ENCODE measurements around the gene DIPK1C. TPM values are rescaled to one million over a fixed set of nuclear protein-coding genes. Genes with fewer than 3 reads are reported as not detected.
A peak's percentile ranks its signal among the peaks of the same experiment; 100 is the strongest.

The DIPK1C gene
- total RNA-seq, 1 donor from 2014 or later, result not detected

DNA sequence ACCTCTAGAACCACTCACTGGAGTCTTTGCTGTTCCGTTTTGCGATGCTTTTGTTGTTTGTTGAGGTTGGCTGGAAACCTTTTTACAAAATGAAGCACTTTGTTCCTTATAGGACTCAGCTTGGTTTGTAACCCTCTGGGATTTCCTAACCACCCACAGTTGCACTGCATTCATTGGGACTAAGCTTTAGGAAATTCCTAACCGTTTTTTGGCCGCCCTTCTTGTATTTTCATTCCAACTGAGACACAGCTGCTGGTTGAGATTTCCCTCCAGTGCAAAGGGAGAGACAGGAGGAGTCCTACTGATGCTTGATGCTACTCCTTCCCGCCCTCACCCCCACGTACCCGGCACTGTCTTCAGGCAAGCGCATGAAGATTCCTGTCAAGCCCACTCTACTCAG is 6.1 kb upstream of the DIPK1C start:
- no peaks in the 10 kb centered on the region for H4K20me1 ChIP-seq (ENCODE audit: insufficient read depth, low read length)
- H2AFZ ChIP-seq (ENCODE audit: low read depth, low read length), result no peak overlapping the region
- H3K36me3 ChIP-seq (ENCODE audit: insufficient read depth, low read length), result no peaks in the 10 kb centered on the region
- H3K79me2 ChIP-seq (ENCODE audit: insufficient read depth, low read length), result no peaks in the 10 kb centered on the region
- Mint-ChIP-seq H3K4me3 (ENCODE audit: unreplicated experiment) (no peak overlapping the region), H3K27ac (ENCODE audit: unreplicated experiment) (no peak overlapping the region), H3K9me3 (ENCODE audit: unreplicated experiment) (peaks cover 4% of the 10 kb centered on the region), H3K4me1 (ENCODE audit: low read depth, unreplicated experiment) (no peaks in the 10 kb centered on the region), H3K36me3 (ENCODE audit: low read depth, unreplicated experiment) (no peaks in the 10 kb centered on the region), H3K27me3 (ENCODE audit: low read depth, unreplicated experiment) (peaks cover 29% of the 10 kb centered on the region)
- no peak for FAIRE-seq
- H3K9me3 ChIP-seq (ENCODE audit: insufficient read depth, low read depth, low read length), result no peaks in the 10 kb centered on the region
- peaks cover 1% of the 10 kb centered on the region for H3K4me1 ChIP-seq (ENCODE audit: insufficient read depth, low read length)
- peaks cover 13% of the 10 kb centered on the region for H3K27me3 ChIP-seq (ENCODE audit: insufficient read depth, low read length)
- TF ChIP-seq, protein P1, sequence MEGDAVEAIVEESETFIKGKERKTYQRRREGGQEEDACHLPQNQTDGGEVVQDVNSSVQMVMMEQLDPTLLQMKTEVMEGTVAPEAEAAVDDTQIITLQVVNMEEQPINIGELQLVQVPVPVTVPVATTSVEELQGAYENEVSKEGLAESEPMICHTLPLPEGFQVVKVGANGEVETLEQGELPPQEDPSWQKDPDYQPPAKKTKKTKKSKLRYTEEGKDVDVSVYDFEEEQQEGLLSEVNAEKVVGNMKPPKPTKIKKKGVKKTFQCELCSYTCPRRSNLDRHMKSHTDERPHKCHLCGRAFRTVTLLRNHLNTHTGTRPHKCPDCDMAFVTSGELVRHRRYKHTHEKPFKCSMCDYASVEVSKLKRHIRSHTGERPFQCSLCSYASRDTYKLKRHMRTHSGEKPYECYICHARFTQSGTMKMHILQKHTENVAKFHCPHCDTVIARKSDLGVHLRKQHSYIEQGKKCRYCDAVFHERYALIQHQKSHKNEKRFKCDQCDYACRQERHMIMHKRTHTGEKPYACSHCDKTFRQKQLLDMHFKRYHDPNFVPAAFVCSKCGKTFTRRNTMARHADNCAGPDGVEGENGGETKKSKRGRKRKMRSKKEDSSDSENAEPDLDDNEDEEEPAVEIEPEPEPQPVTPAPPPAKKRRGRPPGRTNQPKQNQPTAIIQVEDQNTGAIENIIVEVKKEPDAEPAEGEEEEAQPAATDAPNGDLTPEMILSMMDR (IDR thresholded peaks at IDR 0.05; ENCODE audit: insufficient read depth, low read depth, low read length), result no peak
- no peak for TF ChIP-seq EZH2 (IDR thresholded peaks at IDR 0.05; ENCODE audit: insufficient read depth, low read length)
- no peak for DNase-seq (ENCODE audit: low read depth)
- no peak overlapping the region for H3K9ac ChIP-seq (ENCODE audit: low read length)
- no peak overlapping the region for H3K4me3 ChIP-seq (ENCODE audit: insufficient read depth, low read depth, low read length)
- no peak overlapping the region for H3K27ac ChIP-seq (ENCODE audit: low read depth, low read length)
- no peak overlapping the region for H3K4me2 ChIP-seq (ENCODE audit: low read length)

DNA sequence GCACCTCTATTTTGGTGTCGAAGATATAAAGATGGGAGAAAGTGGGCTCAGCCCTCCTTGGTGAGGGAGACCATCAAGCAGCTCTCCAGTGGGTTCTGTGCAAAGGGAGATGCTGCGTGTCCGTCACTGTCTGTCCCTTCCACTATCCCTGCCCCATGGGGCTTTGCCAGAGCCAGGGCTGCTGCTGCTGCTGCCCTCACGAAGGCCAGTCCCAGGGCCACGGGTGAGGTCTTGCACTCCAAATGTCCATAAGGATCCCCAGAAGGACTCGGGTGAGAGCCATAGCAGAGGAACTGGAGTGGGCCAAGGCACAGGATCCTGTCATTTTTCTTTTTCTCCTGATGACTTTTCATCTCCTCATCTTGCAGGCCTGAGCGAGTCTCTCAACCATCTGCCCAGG is 3.7 kb upstream of the DIPK1C start:
- peaks cover 4% of the 10 kb centered on the region for H3K9me3 Mint-ChIP-seq (ENCODE audit: unreplicated experiment)
- H3K4me1 Mint-ChIP-seq (ENCODE audit: low read depth, unreplicated experiment), result no peaks in the 10 kb centered on the region
- no peak for TF ChIP-seq EZH2 (IDR thresholded peaks at IDR 0.05; ENCODE audit: insufficient read depth, low read length)
- TF ChIP-seq, protein P1 (IDR thresholded peaks at IDR 0.05; ENCODE audit: insufficient read depth, low read depth, low read length), result no peak
- no peaks in the 10 kb centered on the region for H4K20me1 ChIP-seq (ENCODE audit: insufficient read depth, low read length)
- no peak overlapping the region for H3K4me3 ChIP-seq (ENCODE audit: insufficient read depth, low read depth, low read length)
- no peaks in the 10 kb centered on the region for H3K4me1 ChIP-seq (ENCODE audit: insufficient read depth, low read length)
- no peaks in the 10 kb centered on the region for H3K79me2 ChIP-seq (ENCODE audit: insufficient read depth, low read length)
- H3K4me3 Mint-ChIP-seq (ENCODE audit: unreplicated experiment), result no peak overlapping the region
- H2AFZ ChIP-seq (ENCODE audit: low read depth, low read length), result no peak overlapping the region
- no peak for FAIRE-seq
- H3K9ac ChIP-seq (ENCODE audit: low read length), result no peak overlapping the region
- peaks cover 42% of the 10 kb centered on the region for H3K27me3 Mint-ChIP-seq (ENCODE audit: low read depth, unreplicated experiment)
- DNase-seq (ENCODE audit: low read depth), result no peak
- no peaks in the 10 kb centered on the region for H3K36me3 ChIP-seq (ENCODE audit: insufficient read depth, low read length)
- no peak overlapping the region for H3K27ac ChIP-seq (ENCODE audit: low read depth, low read length)
- H3K27ac Mint-ChIP-seq (ENCODE audit: unreplicated experiment), result no peak overlapping the region
- H3K4me2 ChIP-seq (ENCODE audit: low read length), result no peak overlapping the region
- H3K36me3 Mint-ChIP-seq (ENCODE audit: low read depth, unreplicated experiment), result no peaks in the 10 kb centered on the region
- peaks cover 30% of the 10 kb centered on the region for H3K27me3 ChIP-seq (ENCODE audit: insufficient read depth, low read length)
- no peaks in the 10 kb centered on the region for H3K9me3 ChIP-seq (ENCODE audit: insufficient read depth, low read depth, low read length)

DNA sequence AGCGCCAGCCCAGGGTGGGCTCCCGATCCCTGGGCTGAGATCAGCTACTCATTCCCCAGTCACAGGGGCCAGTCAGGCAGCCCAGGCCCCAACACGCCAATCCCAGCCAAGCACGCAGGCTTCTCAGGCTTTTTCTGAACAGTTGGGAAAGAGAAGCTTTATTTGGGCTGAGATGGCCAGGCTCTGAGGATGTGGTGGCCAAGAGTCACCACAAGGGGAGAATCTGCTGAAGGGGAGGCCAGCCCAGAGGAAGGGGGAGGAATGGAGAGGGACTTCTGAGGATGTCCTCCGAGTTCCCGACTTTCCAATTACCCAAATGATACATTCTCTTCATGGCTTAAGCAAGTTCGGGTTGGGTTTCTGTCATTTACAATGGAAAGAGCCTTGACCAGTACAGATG is 2.8 kb upstream of the DIPK1C start:
- H2AFZ ChIP-seq (ENCODE audit: low read depth, low read length), result no peak overlapping the region
- no peaks in the 10 kb centered on the region for H3K9me3 ChIP-seq (ENCODE audit: insufficient read depth, low read depth, low read length)
- H3K79me2 ChIP-seq (ENCODE audit: insufficient read depth, low read length), result no peaks in the 10 kb centered on the region
- H3K27me3 ChIP-seq (ENCODE audit: insufficient read depth, low read length), result peaks cover 40% of the 10 kb centered on the region
- H3K36me3 Mint-ChIP-seq (ENCODE audit: low read depth, unreplicated experiment), result no peaks in the 10 kb centered on the region
- H3K27ac ChIP-seq (ENCODE audit: low read depth, low read length), result no peak overlapping the region
- FAIRE-seq, result no peak
- H3K4me3 ChIP-seq (ENCODE audit: insufficient read depth, low read depth, low read length), result no peak overlapping the region
- no peak overlapping the region for H3K4me3 Mint-ChIP-seq (ENCODE audit: unreplicated experiment)
- peaks cover 47% of the 10 kb centered on the region for H3K27me3 Mint-ChIP-seq (ENCODE audit: low read depth, unreplicated experiment)
- no peak overlapping the region for H3K4me2 ChIP-seq (ENCODE audit: low read length)
- no peaks in the 10 kb centered on the region for H4K20me1 ChIP-seq (ENCODE audit: insufficient read depth, low read length)
- no peak overlapping the region for H3K9ac ChIP-seq (ENCODE audit: low read length)
- H3K27ac Mint-ChIP-seq (ENCODE audit: unreplicated experiment), result no peak overlapping the region
- DNase-seq (ENCODE audit: low read depth), result no peak
- no peak for TF ChIP-seq EZH2 (IDR thresholded peaks at IDR 0.05; ENCODE audit: insufficient read depth, low read length)
- TF ChIP-seq, protein P1 (IDR thresholded peaks at IDR 0.05; ENCODE audit: insufficient read depth, low read depth, low read length), result peak; percentile 14
- no peaks in the 10 kb centered on the region for H3K36me3 ChIP-seq (ENCODE audit: insufficient read depth, low read length)
- H3K9me3 Mint-ChIP-seq (ENCODE audit: unreplicated experiment), result peaks cover 4% of the 10 kb centered on the region
- no peaks in the 10 kb centered on the region for H3K4me1 ChIP-seq (ENCODE audit: insufficient read depth, low read length)
- H3K4me1 Mint-ChIP-seq (ENCODE audit: low read depth, unreplicated experiment), result no peaks in the 10 kb centered on the region

All from astrocyte (in vitro differentiated cells and primary cell).